Stimulated activated CD4-positive, alpha-beta T cell treated with anti-CD3 and anti-CD28 coated beads, Interleukin-1b, Interleukin-23, amount 100 ng/mL, for 48 hours (primary cell): ENCODE data around the gene AOAH.

Experiments
- DNase-seq: peaks from one replicate; pipeline ENCODE4 v3.0.0-alpha.2; 2020

AOAH gene

GRCh38 chr7:36599645-36600313 is 124.5 kb downstream of the AOAH start:
- DNase-seq: no peak

- no peak for DNase-seq
These were observed 126.1 kb downstream of the AOAH start for GRCh38 chr7:36598054-36598674.

GRCh38 chr7:36597090-36597773 is 127.1 kb downstream of the AOAH start:
- no peak for DNase-seq

- DNase-seq: no peak
These were observed 129.8 kb downstream of the AOAH start for GRCh38 chr7:36594445-36594844.

- no peak for DNase-seq
These were observed 132.7 kb downstream of the AOAH start for GRCh38 chr7:36591636-36592035.

GRCh38 chr7:36589391-36589790 is 134.9 kb downstream of the AOAH start:
- DNase-seq: no peak

- no peak for DNase-seq
These were observed 141.0 kb downstream of the AOAH start for GRCh38 chr7:36583318-36583717.

GRCh38 chr7:36575832-36576231 is 148.5 kb downstream of the AOAH start:
- no peak for DNase-seq

GRCh38 chr7:36573066-36573465 is 151.2 kb downstream of the AOAH start:
- DNase-seq: no peak

GRCh38 chr7:36571190-36571560 is 153.1 kb downstream of the AOAH start:
- no peak for DNase-seq

GRCh38 chr7:36570528-36571189 is 153.6 kb downstream of the AOAH start:
- no peak for DNase-seq

GRCh38 chr7:36568452-36568849 is 155.8 kb downstream of the AOAH start:
- no peak for DNase-seq

GRCh38 chr7:36567699-36568451 is 156.4 kb downstream of the AOAH start:
- no peak for DNase-seq

GRCh38 chr7:36565792-36566356 is 158.4 kb downstream of the AOAH start:
- no peak for DNase-seq

GRCh38 chr7:36564489-36564888 is 159.8 kb downstream of the AOAH start:
- DNase-seq: no peak

GRCh38 chr7:36563706-36564327 is 160.5 kb downstream of the AOAH start:
- DNase-seq: no peak

GRCh38 chr7:36562121-36562520 is 162.2 kb downstream of the AOAH start:
- no peak for DNase-seq

GRCh38 chr7:36549029-36549428 is 175.3 kb downstream of the AOAH start:
- DNase-seq: no peak

GRCh38 chr7:36547416-36547815 is 176.9 kb downstream of the AOAH start:
- no peak for DNase-seq

- no peak for DNase-seq
These were observed 178.0 kb downstream of the AOAH start for GRCh38 chr7:36546331-36546730.

GRCh38 chr7:36545291-36545690 is 179.0 kb downstream of the AOAH start:
- DNase-seq: no peak

GRCh38 chr7:36538126-36538525 is 186.2 kb downstream of the AOAH start:
- no peak for DNase-seq
